GM12892 (cell line): ENCODE data around the gene COQ10B.

Experiments
- POLR2A ChIP-seq: IDR thresholded peaks from 2 replicates; pipeline ENCODE4 v1.6.1; 2011; ENCODE audit warnings: low read depth, low read length, control low read depth
- POLR2AphosphoS5 ChIP-seq: IDR thresholded peaks from 2 replicates; pipeline ENCODE4 v1.6.1; 2011; ENCODE audit warnings: low read depth, low read length, control low read depth
- TAF1 ChIP-seq: IDR thresholded peaks from 2 replicates; pipeline ENCODE4 v1.6.1; 2011; ENCODE audit warnings: low read depth, mild to moderate bottlenecking, control low read depth, low read length, borderline replicate concordance

DNA sequence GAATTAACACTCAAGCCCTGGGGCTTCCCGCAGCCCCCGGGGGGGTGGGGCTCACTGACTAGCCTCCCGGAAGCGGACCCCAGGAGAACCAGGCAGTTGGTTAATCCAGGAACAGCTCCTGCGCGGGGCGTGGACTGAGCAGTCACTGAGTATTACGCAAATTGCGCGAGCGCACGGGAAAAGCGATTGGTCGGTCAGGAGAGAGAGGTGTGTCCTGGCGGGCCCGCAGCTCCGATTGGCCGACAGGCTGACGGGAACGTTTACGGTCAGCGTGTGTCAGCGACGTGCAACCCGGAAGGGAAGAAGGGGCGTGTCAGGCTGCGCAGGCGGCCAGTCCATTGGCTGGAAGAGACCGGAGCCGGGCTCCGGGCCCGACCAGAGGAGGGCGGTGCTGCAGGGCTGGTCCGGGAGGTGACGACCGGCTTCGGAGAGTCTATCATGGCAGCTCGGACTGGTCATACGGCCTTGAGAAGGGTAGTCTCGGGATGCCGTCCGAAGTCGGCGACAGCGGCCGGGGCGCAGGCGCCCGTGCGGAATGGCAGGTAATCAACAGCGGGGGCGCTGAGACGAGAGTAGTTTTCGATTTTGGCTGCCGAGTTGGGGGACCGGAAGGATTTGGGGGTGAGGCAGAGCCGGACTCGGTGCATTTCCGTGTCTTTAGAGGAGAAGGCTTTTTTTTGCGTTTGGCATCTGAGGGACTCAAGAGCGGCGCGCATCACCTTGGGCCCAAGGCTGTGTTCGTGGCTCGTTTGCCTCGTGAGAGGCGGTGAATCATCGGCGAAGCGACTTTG is at the start of gene COQ10B:
- TF ChIP-seq POLR2A (peak; percentile 86), POLR2AphosphoS5 (peak; percentile 89), TAF1 (peak; percentile 75; the same call in 1 of the 2 replicates)
